GM23248 (cell line): ENCODE measurements around the gene GDPGP1.

Experiments used
- EZH2 ChIP-seq: fragments of 200-600 bp; sonication (generic); IDR thresholded peaks from 2 replicates; pipeline ENCODE4 v1.6.1; 2018; ENCODE audit warnings: antibody characterized with exemption, mild to moderate bottlenecking; ENCODE audit not compliant: insufficient read depth, poor library complexity, severe bottlenecking
- EZH2phosphoT487 ChIP-seq: fragments of 200-600 bp; sonication (generic); IDR thresholded peaks from 2 replicates; pipeline ENCODE4 v1.6.1; 2018; ENCODE audit warnings: antibody characterized with exemption, moderate library complexity, mild to moderate bottlenecking, low read depth; ENCODE audit not compliant: insufficient read depth

DNA sequence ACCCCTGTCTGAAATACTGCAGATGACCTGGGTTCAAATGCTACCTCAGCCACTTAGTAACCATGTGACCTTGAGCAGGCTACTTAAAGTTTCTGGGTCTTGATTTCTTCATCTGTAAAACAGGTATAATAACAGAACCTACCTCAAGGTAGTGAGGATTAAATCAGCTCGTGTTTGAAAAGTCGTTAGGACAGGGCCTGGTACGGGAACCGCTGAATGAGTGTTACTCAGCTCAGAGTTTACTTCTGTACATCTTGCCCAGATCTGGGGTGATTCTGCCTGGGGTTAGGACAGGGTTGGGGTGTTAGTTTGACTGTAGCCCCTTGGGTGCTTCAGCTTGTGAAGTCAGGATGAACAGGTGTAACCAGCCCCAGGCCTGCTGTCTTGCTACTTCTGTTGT is 31.1 kb upstream of the GDPGP1 start:
- TF ChIP-seq EZH2 (no peak), EZH2phosphoT487 (no peak)
